ENCODE data around the gene DCP1A.

- TF ChIP-seq CTCF (IDR thresholded peaks at IDR 0.05; ENCODE audit: low read length) (no peak), EZH2 (IDR thresholded peaks at IDR 0.05; ENCODE audit: borderline replicate concordance, low read length) (no peak)
These were observed 87.0 kb downstream of the DCP1A start for GRCh38 chr3:53260286-53260785.

Data from OCI-LY1 (cell line).